Lower lobe of right lung (tissue), 2 donors: ENCODE measurements around the gene PDE2A. TPM values are rescaled to one million over a fixed set of nuclear protein-coding genes. Genes with fewer than 3 reads are reported as not detected.

Experiments
- ATAC-seq, 2 donors: fragments of 200-7000 bp; cut with Tn5 transposase; one replicate each; pipeline ENCODE4 v1.9.1; 2020 to 2022; ENCODE audit warnings: mild to moderate bottlenecking in 2 of 2, moderate library complexity in 2 of 2
- DNase-seq: peaks from one replicate; pipeline ENCODE4 v3.0.0-alpha.2; 2020
- H3K27ac ChIP-seq: fragments of 200-600 bp; one replicate; pipeline ENCODE4 v1.8.0; 2022
- H3K27me3 ChIP-seq: fragments of 200-600 bp; one replicate; pipeline ENCODE4 v1.8.0; 2022; ENCODE audit warnings: low read depth
- H3K36me3 ChIP-seq: fragments of 200-600 bp; one replicate; pipeline ENCODE4 v1.8.0; 2022; ENCODE audit warnings: mild to moderate bottlenecking
- H3K4me1 ChIP-seq: fragments of 200-600 bp; one replicate; pipeline ENCODE4 v1.8.0; 2022
- H3K4me3 ChIP-seq: fragments of 200-600 bp; one replicate; pipeline ENCODE4 v1.8.0; 2022; ENCODE audit warnings: mild to moderate bottlenecking
- H3K9me3 ChIP-seq: fragments of 200-600 bp; one replicate; pipeline ENCODE4 v1.8.0; 2022
- CTCF ChIP-seq: fragments of 200-600 bp; IDR thresholded peaks from one replicate; pipeline ENCODE4 v1.8.0; 2022; ENCODE audit warnings: antibody characterized with exemption, mild to moderate bottlenecking
- intact Hi-C: fragments of 100-400 bp; cut with DNase I; formaldehyde crosslinking; loops from one replicate; pipeline ENCODE4 v1.11.0; 2022
- total RNA-seq: library from RNA; stranded (reverse); fragmentation: NEBNext Ultra II Directional; extraction: Animal tissue kit (Norgen Biotek cat#: 25700); gene quantifications from one replicate; pipeline ENCODE4 v1.2.1, GENCODE V29; 2021
- donor health status: DM: no; HTN: yes; CAD: no; lungs with severe emphysema.

PDE2A gene
- total RNA-seq, 1 donor from 2014 or later, result 19.5 TPM

GRCh38 chr11:72687326-72687725 is 13.1 kb upstream of the PDE2A start:
- DNase-seq, result no peak
- Histone ChIP-seq H3K27ac (no peak overlapping the region), H3K36me3 (peaks cover 98% of the 10 kb centered on the region), H3K4me3 (no peak overlapping the region), H3K27me3 (no peaks in the 10 kb centered on the region), H3K9me3 (no peaks in the 10 kb centered on the region), H3K4me1 (peaks cover 29% of the 10 kb centered on the region)
- ATAC-seq, result no peak
- intact Hi-C loops, result no loop called here
- no peak for TF ChIP-seq CTCF

- no peak overlapping the region for H3K4me3 ChIP-seq
- ATAC-seq (no peak), DNase-seq (no peak)
- H3K27me3 ChIP-seq, result no peaks in the 10 kb centered on the region
- H3K4me1 ChIP-seq, result peaks cover 29% of the 10 kb centered on the region
- TF ChIP-seq CTCF, result no peak
- H3K9me3 ChIP-seq, result no peaks in the 10 kb centered on the region
- H3K27ac ChIP-seq, result no peak overlapping the region
- intact Hi-C loops, result no loop called here
- peaks cover 92% of the 10 kb centered on the region for H3K36me3 ChIP-seq
Measured at GRCh38 chr11:72686639-72687220, 12.5 kb upstream of the PDE2A start.

GRCh38 chr11:72685560-72686480 is 11.6 kb upstream of the PDE2A start:
- intact Hi-C loops, result no loop called here
- no peaks in the 10 kb centered on the region for H3K27me3 ChIP-seq
- H3K36me3 ChIP-seq, result peaks cover 82% of the 10 kb centered on the region
- peak overlapping the region; percentile 66 for H3K27ac ChIP-seq
- DNase-seq, result no peak
- ATAC-seq, result peak in 1 of 2 donors; percentile 3
- no peak overlapping the region for H3K4me3 ChIP-seq
- no peak for TF ChIP-seq CTCF
- H3K9me3 ChIP-seq, result no peaks in the 10 kb centered on the region
- peaks cover 34% of the 10 kb centered on the region for H3K4me1 ChIP-seq

- ATAC-seq, result peak; percentile 53 to 54
- TF ChIP-seq CTCF, result peak; percentile 62
- intact Hi-C loops, result no loop called here
- no peak overlapping the region for H3K4me3 ChIP-seq
- H3K27me3 ChIP-seq, result no peaks in the 10 kb centered on the region
- no peaks in the 10 kb centered on the region for H3K9me3 ChIP-seq
- DNase-seq, result peak; percentile 68
- peak overlapping the region; percentile 2 for H3K27ac ChIP-seq
- H3K36me3 ChIP-seq, result peaks cover 68% of the 10 kb centered on the region
- H3K4me1 ChIP-seq, result peaks cover 35% of the 10 kb centered on the region
Measured at GRCh38 chr11:72684236-72684912, 10.2 kb upstream of the PDE2A start.

GRCh38 chr11:72683782-72684200 is 9.6 kb upstream of the PDE2A start:
- H3K9me3 ChIP-seq, result no peaks in the 10 kb centered on the region
- intact Hi-C loops, result no loop called here
- no peak overlapping the region for H3K4me3 ChIP-seq
- peak; percentile 59 to 65 for ATAC-seq
- DNase-seq, result peak; percentile 71
- no peaks in the 10 kb centered on the region for H3K27me3 ChIP-seq
- TF ChIP-seq CTCF, result peak; percentile 93
- peak overlapping the region; percentile 2 for H3K27ac ChIP-seq
- H3K4me1 ChIP-seq, result peaks cover 35% of the 10 kb centered on the region
- peaks cover 62% of the 10 kb centered on the region for H3K36me3 ChIP-seq
